ENCODE measurements around the gene LYPD3.

LYPD3 gene

DNA sequence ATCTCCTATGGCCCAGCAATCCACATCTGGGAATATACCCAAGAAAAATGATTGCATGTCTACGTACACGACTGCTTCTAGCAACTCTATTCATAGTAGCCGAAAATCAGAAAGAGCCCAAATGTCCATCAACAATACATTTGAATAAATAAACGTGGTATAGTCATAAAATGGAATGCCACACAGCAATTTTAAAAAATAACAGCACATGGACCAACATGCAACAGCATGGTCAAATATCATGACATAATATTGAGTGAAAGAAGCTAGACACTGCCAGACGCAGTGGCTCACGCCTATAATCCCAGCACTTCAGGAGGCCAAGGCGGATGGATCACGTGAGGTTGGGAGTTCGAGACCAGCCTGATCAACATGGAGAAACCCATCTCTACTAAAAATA lies 34.4 kb downstream of the LYPD3 start:
- DNase-seq (ENCODE audit: low spot score), result no peak

- DNase-seq (ENCODE audit: low spot score), result no peak
Measured at GRCh38 chr19:43430142-43430710, 35.2 kb downstream of the LYPD3 start.

GRCh38 chr19:43429395-43429794 lies 36.0 kb downstream of the LYPD3 start:
- DNase-seq (ENCODE audit: low spot score), result no peak

DNA sequence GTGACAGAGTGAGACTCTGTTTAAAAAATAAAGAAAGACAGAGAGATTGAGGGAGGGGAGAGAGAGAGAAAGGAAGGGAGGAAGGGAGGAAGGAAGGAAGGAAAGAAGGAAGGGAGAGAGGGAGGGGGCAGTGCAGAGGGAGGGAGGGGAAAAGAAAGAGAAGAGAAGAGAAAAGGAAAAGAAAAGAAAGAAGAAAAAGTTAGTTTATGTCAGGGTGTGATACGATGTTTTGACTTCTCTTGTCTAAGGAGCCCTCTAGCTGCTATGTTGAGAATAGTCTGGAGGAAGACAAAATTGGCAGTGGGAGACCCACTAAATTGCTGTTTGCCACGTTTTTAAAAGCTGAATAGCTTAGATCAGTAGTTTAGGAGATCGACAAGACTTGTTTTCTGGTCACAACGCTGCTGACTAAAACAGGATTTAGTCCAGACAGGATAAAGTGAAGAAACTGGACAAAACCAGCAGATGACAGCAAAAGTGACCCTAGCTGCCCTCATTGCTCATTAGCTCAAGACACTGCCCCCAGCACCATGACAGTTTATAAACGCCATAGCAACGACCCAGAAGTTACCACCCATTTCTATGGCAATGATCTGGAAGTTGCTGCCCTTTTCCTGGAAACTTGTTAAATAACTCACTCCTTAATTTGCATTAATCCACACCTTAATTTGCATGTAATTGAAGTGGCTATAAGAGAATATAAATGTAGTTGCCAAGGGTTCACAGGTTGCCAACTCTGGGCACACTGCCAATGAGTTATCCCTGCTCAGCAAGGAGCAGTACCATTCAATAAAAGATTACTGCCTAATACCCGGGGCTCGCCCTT lies 39.6 kb downstream of the LYPD3 start:
- DNase-seq (ENCODE audit: low spot score), result peak; percentile 12

GRCh38 chr19:43423779-43424178 lies 41.6 kb downstream of the LYPD3 start:
- DNase-seq (ENCODE audit: low spot score), result no peak

DNA sequence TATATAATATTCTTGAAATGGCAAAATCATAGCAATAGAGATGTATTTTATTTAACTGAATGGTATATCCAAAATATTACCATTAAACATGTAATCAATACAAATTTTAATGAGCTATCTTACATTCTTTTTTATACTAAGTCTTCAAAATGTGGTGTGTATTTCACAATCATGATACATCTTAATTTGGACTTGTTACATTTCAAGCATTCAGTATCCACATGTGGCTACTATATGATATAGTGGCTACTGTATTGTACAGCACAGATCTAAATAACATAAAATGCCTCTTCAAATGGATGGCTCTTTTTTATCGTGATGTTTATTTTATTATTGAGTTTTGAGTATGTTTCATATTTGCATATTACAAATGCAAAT lies 42.7 kb downstream of the LYPD3 start:
- no peak for DNase-seq (ENCODE audit: low spot score)

DNA sequence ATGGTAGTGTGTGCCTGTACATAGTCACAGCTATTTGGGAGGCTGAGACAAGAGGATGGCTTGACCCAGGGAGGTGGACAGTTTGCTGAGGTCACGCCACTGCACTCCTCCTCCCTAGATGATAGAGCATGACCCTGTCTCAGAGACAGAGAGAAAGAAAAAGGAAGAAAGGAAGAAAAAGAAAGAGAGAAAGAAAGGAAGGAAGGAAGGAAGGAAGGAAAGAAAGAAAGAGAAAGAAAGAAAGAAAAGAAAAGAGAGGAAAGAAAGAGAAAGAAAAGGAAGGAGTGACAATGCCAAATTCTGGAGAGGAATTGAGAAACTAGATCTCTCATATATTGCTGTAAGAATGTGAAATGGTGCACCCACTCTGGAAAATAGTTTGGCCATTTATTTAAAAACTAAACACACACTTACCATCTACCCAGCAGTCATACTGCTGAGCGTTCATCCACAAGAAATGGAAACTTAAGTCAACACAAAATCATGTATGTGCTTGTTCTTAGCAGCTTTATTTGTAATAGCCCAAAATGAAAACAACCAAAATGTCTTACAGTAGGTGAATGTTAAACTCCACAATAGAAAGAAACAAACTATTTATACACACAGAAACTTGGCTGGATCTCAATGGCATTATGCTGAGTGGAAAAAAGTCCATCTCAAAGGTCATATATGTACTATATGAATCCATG lies 43.3 kb downstream of the LYPD3 start:
- DNase-seq (ENCODE audit: low spot score), result no peak

DNA sequence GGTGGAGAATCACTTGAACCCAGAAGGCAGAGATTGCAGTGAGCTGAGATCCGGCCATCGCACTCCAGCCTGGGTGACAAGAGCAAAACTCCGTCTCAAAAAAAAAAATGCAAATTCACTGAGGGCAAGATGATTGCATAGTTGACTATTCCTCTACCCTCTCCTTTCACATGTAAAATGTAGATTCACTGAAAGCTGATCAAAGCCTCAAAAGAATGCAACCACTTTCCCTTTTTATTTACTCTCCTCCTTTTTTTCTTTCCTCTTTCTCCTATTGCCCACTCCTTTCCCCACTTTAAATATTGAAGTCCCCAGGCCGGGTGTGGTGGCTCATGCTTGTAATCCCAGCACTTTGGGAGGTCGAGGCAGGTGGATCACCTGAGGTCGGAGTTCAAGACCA lies 44.5 kb downstream of the LYPD3 start:
- DNase-seq (ENCODE audit: low spot score), result no peak

DNA sequence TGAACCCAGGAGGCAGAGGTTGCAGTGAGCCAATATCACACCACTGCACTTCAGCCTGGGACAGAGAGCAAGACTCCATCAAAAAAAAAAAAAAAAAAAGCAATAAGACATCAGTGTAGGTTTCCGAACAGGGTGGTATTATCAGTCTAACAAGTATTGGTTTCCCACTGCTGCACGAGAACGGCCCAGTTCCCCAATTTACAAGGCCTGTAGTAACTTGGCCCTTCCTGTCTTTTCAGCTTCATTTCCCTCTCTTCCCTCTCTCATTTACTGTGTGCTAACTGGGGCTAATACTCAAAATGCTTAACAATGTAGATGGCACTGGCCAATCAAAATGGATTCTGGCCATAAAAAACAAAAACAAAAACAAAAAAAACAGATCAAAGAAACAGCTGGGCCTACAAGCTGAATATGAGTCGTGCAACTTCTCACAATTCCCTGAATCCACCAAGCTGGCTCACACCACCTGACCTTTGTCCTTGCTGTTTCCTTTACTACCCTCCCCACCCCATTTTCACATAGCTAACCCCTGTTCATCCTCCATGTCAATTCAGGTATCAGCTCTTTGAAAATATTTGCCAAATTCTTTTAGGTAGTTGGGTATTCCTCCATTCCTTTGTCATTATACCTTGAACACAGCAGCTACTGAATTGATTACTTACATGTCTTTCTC lies 48.3 kb downstream of the LYPD3 start:
- DNase-seq (ENCODE audit: low spot score), result no peak

DNA sequence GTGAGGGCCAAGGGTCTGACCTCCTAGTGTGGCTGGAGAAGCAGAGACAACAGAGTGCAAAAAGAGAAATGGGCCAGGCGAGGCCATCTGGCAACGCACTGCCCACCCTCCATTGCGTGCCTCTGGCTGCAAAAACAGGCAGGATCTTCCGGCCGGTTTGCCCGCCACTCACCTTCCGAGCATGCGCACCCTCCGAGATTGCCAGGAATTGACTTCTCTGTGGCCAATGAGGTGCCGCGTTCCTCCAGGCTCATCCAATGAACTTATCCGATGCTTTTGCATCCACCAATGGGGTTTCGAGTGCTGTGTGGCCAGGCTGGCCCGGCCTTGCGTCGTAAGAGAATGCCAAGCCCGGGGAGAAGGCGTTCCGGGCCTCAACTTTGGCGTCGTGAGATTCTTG lies 50.9 kb downstream of the LYPD3 start, which contains the start of gene TEX101:
Gene TEX101, plus strand, starts transcription at position 337 of the 400 bp plus-strand sequence. CDS start 1,030 bp downstream, outside the sequence.
- DNase-seq (ENCODE audit: low spot score), result no peak

- DNase-seq (ENCODE audit: low spot score), result no peak
Measured at GRCh38 chr19:43412441-43412840, 53.0 kb downstream of the LYPD3 start.

Measured in kidney tubule cell (primary cell).